ENCODE measurements around the gene TBX4.
"Not testable (repeated sequence)": the region's sequence is repeated elsewhere in the genome, so short reads cannot be mapped to it uniquely, and the experiment has no call there.

TBX4 gene

DNA sequence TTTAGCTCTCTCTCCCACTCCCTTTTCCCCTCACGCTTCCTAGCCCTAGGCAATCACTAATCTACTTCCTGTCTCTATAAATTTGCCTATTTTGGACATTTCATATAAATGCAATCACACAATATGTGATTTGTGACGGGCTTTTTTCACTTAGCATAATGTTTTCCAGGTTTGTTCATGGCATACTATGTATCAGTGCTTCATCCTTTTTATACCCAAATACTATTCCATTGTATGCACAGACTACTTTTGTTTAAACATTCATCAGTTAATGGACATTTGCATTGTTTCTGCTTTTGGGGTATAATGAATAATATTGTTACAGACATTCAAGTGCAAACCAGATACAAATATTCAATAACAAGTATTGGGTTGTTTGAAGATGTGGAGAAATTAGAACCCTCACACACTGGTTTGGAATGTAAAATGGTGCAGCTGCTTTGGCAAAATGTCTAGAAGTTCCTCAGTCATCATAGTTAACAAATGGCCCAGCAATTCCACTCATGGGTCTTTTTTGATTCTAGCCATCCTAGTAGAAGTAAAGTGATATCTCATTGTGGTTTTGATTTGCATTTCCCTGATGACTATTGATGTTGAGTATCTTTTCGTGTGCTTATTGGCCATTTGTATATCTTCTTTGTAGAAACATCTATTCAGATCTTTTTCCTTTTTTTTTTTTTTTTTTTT lies 67.7 kb downstream of the TBX4 start:
- no peak for DNase-seq (ENCODE audit: extremely low read depth in 1 of 2, low read depth in 1 of 2)

- no peak for DNase-seq (ENCODE audit: extremely low read depth in 1 of 2, low read depth in 1 of 2)
Observed at GRCh38 chr17:61520897-61521296, 68.7 kb downstream of the TBX4 start.

- DNase-seq (ENCODE audit: extremely low read depth in 1 of 2, low read depth in 1 of 2), result no peak
Observed at GRCh38 chr17:61522088-61522487, 69.9 kb downstream of the TBX4 start.

- DNase-seq (ENCODE audit: extremely low read depth in 1 of 2, low read depth in 1 of 2), result no peak
Observed at GRCh38 chr17:61524319-61524718, 72.1 kb downstream of the TBX4 start.

DNA sequence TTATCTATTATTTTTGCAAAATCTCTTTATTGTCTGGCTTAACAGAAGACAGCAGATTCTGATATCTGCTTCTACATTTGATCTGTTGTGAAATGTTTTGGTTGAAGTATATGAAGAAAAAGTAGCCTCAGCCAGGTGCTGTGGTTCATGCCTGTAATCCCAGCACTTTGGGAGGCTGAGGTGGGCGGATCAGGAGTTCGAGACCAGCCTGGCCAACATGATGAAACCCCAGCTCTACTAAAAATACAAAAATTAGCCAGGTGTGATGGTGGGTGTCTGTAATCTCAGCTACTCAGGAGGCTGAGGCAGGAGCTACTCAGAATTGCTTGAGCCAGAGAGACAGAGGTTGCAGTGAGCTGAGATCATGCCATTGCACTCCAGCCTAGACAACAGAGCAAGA lies 75.2 kb downstream of the TBX4 start:
- DNase-seq (ENCODE audit: extremely low read depth in 1 of 2, low read depth in 1 of 2), result not testable (repeated sequence)

DNA sequence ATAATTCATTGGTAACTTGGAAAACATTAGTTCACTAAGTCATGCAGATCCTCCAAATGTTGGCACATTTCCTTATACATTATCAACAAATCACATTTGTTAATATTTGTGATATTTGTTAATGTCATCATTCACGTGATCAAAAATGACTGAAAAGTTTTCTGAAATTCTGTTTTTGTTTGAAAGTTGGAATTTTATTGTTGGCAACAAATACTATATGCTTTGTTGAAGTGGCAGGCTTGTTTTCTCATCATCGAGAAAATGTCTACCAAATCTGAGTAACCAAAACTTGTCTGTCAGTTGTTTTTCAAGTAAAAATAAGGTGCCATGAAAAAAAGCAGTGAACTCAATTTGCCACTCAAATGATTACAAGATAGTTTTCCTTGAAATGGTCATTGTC lies 75.9 kb downstream of the TBX4 start:
- DNase-seq (ENCODE audit: extremely low read depth in 1 of 2, low read depth in 1 of 2), result no peak

DNA sequence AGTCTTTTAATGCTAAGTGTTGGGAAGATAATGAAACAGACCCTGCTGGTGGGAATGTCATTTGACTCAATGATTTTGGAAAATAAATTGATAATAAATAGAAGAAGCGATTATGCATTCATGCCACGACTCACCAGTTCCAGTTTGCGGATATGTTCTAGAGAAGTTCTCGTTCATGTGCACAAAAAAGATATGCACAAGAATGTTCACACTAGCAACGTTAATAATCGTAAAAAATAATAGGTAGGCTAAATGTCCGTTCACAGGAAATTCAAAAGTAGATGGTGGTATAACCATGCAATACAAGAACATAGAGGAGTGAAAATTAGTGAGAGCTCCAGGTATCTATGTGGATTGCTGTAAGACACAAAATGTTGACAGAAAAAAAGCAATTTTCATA lies 79.0 kb downstream of the TBX4 start:
- no peak for DNase-seq (ENCODE audit: extremely low read depth in 1 of 2, low read depth in 1 of 2)

DNA sequence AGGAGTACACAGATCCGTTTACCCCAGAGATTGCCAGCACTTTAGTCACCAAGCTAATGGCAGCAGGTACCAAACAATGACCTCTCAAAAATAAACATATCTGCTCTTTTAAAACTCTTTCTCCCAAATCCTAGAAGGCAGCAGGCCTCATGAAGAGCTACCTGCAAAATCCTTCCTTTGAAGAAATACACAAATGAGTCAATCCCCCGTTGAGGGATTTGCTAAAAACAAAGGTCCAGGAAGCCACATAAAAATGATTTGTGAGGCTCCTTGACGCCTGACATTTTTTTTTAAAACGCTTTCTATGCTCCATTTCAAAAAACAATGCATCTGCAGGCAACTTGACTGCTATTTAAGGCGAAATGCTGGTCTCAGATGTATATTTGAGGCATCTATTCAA lies 80.6 kb downstream of the TBX4 start:
- no peak for DNase-seq (ENCODE audit: extremely low read depth in 1 of 2, low read depth in 1 of 2)

DNA sequence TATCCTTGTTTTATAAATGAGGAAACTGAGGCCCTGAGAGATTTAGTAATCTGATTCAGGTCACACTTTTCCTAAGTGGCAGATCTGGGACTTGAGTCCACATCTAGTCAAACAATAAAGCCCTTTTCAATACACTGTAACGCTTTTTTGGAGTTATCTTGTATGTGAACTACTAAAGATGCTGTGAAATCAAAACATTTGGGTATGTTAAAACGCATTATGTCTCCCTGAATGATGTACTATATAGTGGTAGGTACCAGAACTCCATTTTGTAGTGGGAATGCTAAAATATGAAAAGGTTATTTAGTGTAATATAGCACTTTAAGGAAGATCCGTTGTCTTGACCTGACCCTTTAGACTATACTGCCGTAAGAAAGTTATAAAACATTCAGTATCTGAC lies 81.6 kb downstream of the TBX4 start:
- DNase-seq (ENCODE audit: extremely low read depth in 1 of 2, low read depth in 1 of 2), result no peak

DNA sequence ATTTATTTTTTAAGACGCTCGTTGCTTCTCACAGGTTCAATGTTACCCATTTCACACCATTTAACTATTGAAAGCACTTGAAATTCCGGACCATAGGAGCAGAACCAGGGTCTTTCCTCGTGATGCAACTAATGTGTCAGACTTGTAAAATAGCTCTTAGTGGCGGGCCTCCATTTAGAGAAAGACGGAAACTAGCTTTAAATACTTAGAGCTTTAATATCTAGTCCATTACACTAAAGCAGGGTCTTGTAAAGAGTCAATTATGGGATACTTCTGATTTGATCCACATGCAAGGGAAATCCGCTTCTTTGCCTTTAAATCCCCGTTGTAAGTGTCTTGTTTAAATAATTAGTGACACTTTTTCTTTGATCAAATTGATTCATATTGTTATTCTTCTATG lies 82.2 kb downstream of the TBX4 start:
- no peak for DNase-seq (ENCODE audit: extremely low read depth in 1 of 2, low read depth in 1 of 2)

Data from activated CD8-positive, alpha-beta memory T cell treated with anti-CD3 and anti-CD28 coated beads for 1 hour (primary cell).